ENCODE data around the gene KLHL14.

DNA sequence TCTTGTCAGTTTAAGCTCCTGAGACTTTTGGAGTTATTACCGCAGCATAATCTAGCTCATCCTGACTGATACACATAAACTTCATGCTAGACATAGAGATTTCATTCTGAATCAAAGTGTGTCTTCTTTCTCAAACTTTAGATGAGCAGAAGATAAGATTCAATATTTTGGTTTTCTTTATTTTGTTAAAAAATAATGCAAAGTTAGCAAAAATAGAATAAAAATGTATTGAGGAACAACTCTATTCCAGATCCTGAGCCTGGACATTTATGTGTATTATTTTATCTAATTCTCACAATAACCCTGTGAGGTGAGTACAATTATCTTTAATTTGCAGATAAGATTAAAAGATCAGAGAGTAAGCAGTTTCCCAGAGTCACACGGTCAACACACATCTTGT, 38.4 kb downstream of the KLHL14 start:
- no peak for TF ChIP-seq CTCF (IDR thresholded peaks at IDR 0.05)
- no peak for TF ChIP-seq EZH2 (IDR thresholded peaks at IDR 0.05; ENCODE audit: borderline replicate concordance, insufficient read depth, low read depth, low read length, poor library complexity, severe bottlenecking)
